SKM-1 (cell line): Measurements from ENCODE around the gene ZFAND4.
"Not testable (repeated sequence)": the region's sequence is repeated elsewhere in the genome, so short reads cannot be mapped to it uniquely, and the experiment has no call there.

Experiments used
- DNase-seq: peaks from one replicate; lab custom pipeline; 2025; ENCODE audit not compliant: unreplicated experiment; lab: John Stamatoyannopoulos, UW

The ZFAND4 gene

GRCh38 chr10:45592432-45592831 lies 80.1 kb downstream of the ZFAND4 start:
- DNase-seq = no peak

DNA sequence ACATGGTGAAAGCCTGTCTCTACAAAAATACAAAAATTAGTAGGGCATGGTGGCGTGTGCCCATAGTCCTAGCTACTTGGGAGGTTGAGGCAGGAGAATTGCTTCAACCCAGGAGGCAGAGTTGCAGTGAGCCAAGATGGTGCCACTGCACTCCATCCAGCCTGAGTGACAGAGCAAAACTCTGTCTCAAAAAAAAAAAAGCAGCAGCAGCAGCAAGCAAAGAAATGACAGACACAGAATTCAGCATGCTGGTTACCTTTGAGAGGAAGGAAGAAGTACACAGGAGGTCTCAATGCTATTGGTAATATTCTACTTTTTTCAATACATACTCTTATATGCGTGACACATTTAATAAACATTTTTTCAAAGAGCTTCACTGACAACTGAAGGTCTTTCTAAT lies 81.3 kb downstream of the ZFAND4 start:
- no peak for DNase-seq

- DNase-seq = no peak
Observed at GRCh38 chr10:45589868-45590267, 82.7 kb downstream of the ZFAND4 start.

DNA sequence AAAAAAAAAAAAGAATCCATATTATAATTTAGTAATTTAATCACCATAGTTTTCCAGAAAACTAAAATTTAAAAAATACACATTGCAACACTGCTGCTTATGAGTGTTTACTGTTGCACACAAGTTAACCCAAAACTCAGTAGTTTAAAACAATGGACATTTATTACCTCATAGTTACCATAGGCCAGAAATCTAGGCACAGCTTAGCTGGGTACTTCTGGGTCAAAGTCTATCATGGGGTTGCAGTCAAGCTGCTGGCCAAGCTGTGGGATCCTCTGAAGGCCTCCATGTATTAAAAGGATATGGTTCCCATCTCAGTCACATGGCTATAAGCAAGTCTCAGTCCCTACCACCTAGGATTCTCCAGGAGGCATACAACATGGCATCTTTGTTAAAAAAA lies 83.6 kb downstream of the ZFAND4 start:
- DNase-seq = no peak

DNA sequence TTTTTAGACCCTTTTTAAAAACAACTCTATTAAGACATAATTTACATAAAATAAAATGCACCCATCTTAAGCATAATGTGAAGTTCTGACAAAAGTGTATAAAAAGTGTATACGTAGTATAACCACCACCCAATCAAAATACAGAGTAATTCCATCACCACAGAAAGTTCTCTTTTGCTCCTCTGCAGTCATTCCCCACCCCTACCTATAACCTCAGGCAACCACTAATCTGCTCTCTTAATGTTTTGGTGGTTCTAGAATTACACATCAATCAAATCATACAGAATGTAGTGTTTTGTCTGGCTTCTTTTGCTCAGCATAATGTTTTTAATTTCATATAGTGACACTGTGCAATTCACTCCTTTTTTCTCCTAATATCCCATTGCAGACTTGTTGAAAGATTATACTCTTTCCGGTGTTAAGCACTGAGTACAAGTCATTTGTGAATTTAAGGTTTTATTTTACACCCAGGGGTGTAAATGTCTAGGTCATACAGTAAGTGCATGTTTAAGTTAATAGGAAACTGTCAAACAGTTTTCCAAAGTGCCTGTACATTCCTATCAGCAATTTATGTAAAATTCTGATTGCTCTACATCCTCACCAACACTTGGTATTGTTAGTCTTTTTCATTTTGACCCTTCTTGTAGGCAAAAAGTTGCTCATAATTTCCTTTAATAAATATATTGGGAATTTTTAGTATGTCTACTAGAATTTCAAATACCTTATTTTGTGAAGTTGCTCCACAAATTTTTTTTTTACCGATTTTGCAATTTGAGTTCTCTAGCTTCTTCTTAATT lies 86.3 kb downstream of the ZFAND4 start:
- no peak for DNase-seq

DNA sequence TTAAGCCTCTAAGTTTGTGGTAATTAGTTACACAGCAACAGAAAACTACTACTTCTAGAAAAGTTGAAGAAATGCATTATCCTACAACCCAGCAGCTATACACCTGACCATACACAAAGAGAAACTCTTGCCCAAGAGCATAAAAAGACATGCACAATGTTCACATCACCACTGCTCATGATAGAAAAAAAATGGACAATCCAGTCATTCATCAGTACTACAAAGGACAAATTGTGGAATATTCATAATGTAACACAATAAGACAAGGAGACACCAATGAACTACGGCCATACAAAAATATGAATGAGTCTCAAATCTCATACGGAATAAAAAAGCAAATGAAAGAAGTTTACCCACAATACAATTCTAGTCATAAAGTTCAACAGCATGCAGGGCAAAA lies 87.4 kb downstream of the ZFAND4 start:
- no peak for DNase-seq

DNA sequence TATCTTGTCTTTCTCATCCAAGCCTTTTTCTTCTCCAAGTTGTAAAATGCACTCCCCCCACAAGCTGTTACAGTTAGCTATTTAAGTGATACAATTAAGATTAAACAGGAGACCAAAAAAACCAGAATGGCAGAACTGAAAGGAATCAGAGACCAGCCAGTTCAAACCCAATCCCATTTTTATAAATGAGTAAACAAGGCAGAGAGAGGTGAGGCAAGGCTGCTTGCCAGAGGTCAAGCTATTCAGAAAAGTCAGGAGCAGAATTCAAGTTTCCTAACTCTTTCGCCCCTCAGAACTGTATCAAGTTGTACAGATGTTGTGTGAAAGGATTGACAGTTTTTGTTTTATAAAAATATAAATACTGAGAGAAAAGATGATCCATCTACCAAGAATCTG lies 90.2 kb downstream of the ZFAND4 start:
- DNase-seq = no peak

GRCh38 chr10:45581582-45582385 lies 90.8 kb downstream of the ZFAND4 start:
- DNase-seq = no peak

DNA sequence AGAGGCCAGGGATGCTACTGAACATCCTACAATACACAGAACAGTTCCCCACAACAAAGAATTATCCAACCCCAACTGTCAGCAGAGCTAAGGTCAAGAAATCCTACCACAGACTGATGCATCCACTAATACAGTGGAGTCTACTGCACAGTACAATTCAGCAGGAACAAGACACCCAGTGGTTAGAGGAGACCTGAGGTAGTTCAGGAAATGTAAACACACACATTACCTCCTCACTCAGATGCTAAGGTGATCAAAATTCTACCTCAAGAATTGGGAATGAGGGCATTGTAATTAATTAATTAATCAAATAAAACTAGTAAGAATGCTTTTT lies 91.4 kb downstream of the ZFAND4 start:
- no peak for DNase-seq

DNA sequence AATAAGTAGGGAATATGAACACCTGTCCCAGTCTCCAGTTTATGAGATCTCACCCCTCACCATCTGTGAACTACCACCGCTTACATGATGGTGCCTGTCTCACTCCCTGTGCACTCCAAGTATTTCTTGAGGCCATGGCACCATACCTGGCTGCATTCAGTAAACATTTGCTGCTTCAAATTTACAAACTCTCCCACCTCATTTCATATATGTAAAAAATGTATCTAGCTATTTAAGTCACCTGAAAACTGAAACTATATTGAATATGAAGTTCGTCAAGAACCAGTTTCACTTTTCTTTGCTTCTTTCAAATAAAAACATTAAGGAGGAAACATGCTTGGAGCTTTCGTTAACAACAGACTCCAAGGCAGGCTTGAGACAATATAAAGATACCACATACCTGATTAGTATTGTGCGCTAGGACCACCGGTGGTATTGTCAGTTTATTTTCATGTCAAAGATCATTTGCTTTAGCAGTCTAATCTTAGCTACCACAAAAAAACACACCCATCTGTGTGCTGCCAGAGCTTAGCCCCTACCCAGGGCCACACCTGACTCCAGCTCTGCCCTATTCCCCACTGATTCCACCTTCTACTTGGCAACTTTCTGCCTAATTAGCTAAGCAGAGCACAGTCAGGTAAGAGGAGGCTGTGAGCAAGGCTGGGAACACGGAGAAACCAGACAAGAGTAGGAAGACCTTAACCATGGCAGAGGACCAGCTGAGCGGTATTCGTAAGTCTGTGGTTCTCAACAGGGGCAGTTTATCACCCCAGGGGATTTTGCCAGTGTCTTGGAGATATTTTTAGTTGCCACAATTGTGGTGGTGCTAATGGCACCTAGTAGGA lies 92.0 kb downstream of the ZFAND4 start:
- DNase-seq = no peak

GRCh38 chr10:45578384-45578971 lies 94.1 kb downstream of the ZFAND4 start:
- DNase-seq = no peak

GRCh38 chr10:45575966-45576597 lies 96.5 kb downstream of the ZFAND4 start:
- no peak for DNase-seq

DNA sequence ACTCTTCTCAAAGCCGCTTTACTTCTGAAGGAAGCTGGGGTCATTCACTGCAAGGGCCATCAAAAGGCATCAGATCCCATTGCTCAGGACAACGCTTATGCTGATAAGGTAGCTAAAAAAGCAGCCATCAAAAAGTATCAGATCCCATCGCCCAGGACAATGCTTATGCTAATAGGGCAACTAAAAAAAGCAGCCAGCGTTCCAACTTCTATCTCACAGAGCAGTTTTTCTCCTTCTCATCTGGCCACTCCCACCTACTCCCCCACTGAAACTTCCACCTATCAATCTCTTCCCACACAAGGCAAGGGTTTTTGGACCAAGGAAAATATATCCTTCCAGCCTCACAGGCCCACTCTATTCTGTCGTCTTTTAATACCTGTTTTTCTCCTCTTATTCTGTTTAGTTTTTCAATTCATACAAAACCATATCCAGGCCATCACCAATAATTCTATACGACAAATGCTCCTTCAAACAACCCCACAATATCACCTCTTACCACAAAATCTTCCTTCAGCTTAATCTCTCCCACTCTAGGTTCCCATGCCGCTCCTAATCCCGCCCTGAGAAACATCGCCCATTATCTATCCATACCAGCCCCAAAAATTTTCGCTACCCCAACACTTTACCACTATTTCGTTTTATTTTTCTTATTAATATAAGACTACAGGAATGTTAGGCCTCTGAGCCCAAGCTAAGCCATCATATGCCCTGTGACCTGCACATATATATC lies 97.4 kb downstream of the ZFAND4 start:
- DNase-seq = not testable (repeated sequence)

DNA sequence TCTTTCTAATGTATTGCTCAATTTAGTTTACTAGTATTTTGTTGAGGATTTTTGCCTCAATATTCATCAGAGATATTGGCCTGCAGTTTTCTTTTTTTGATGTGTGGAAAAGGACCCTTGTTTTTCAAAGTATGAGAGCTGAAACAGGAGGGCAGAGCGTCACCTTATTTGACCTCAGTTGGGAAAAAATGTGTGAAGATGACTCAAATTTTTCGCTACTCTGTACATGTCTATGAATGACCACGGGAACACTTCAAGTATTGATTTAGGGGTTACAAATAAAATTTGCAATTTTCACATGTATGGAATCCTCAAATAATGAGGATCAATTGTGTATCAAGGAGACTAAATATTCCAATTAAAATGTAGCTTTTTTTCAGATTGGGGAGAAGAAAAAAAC lies 103.1 kb downstream of the ZFAND4 start:
- DNase-seq = no peak

- DNase-seq = no peak
Observed at GRCh38 chr10:45566415-45566814, 106.2 kb downstream of the ZFAND4 start.
